Liver (tissue), 9 donors: ENCODE results near the gene SH3PXD2A. TPM values are rescaled to one million over a fixed set of nuclear protein-coding genes. Genes with fewer than 3 reads are reported as not detected.

ENCODE experiments used
- DNase-seq: peaks from one replicate; pipeline ENCODE4 v3.0.0-alpha.2; 2017; ENCODE audit warnings: low spot score
- H3K27ac ChIP-seq, 2 donors: one replicate each; pipeline ENCODE4 v1.7.0; 2013; ENCODE audit warnings: inconsistent platforms in 2 of 2, low read length in 2 of 2, control low read depth in 1 of 2, low read depth in 1 of 2, mild to moderate bottlenecking in 1 of 2
- H3K27me3 ChIP-seq, 4 donors: one replicate each; pipeline versions ENCODE4 v1.6.1 to v1.7.0; 2013; ENCODE audit warnings: low read length in 3 of 4, inconsistent platforms in 1 of 4, mild to moderate bottlenecking in 1 of 4, moderate library complexity in 1 of 4; ENCODE audit not compliant: control insufficient read depth in 4 of 4, insufficient read depth in 4 of 4
- H3K36me3 ChIP-seq, 4 donors: one replicate each; pipeline versions ENCODE4 v1.6.1 to v1.7.0; 2013; ENCODE audit warnings: low read length in 3 of 4, mild to moderate bottlenecking in 3 of 4, low read depth in 1 of 4, moderate library complexity in 1 of 4; ENCODE audit not compliant: control insufficient read depth in 4 of 4, insufficient read depth in 3 of 4
- H3K4me1 ChIP-seq, 4 donors: one replicate each; pipeline versions ENCODE4 v1.6.1 to v1.7.0; 2013; ENCODE audit warnings: low read length in 3 of 4, mild to moderate bottlenecking in 3 of 4, moderate library complexity in 1 of 4; ENCODE audit not compliant: control insufficient read depth in 4 of 4, insufficient read depth in 4 of 4
- H3K4me3 ChIP-seq, 3 donors: one replicate each; pipeline versions ENCODE4 v1.6.1 to v1.7.0; 2013; ENCODE audit warnings: low read length in 3 of 3, control low read depth in 1 of 3, low read depth in 1 of 3, mild to moderate bottlenecking in 1 of 3
- H3K9ac ChIP-seq, 2 donors: one replicate each; pipeline ENCODE4 v1.7.0; 2013; ENCODE audit warnings: low read length in 2 of 2, mild to moderate bottlenecking in 2 of 2, moderate library complexity in 2 of 2, control low read depth in 1 of 2, low read depth in 1 of 2
- H3K9me3 ChIP-seq, 4 donors: one replicate each; pipeline versions ENCODE4 v1.6.1 to v1.7.0; 2013; ENCODE audit warnings: low read length in 3 of 4; ENCODE audit not compliant: control insufficient read depth in 4 of 4
- EGR1 ChIP-seq, 2 donors: IDR thresholded peaks; 2 replicates each; pipeline ENCODE4 v1.6.1; 2016 to 2018; ENCODE audit warnings: antibody characterized with exemption in 2 of 2, low read depth in 2 of 2
- FOXA1 ChIP-seq: IDR thresholded peaks from 2 replicates; pipeline ENCODE4 v1.6.1; 2016; ENCODE audit warnings: antibody characterized with exemption
- FOXA2 ChIP-seq: IDR thresholded peaks from 2 replicates; pipeline ENCODE4 v1.6.1; 2016; ENCODE audit warnings: antibody characterized with exemption
- GABPA ChIP-seq, 2 donors: IDR thresholded peaks in 1 of 2; conservative IDR thresholded peaks in 1 of 2; 2 replicates each; pipeline ENCODE4 v1.6.1; 2016; ENCODE audit warnings: antibody characterized with exemption in 2 of 2, mild to moderate bottlenecking in 1 of 2, moderate library complexity in 1 of 2
- HNF4A ChIP-seq, 2 donors: conservative IDR thresholded peaks; 2 replicates each; pipeline ENCODE4 v1.6.1; 2016; ENCODE audit warnings: antibody characterized with exemption in 2 of 2, mild to moderate bottlenecking in 2 of 2
- HNF4G ChIP-seq: IDR thresholded peaks from 2 replicates; pipeline ENCODE4 v1.6.1; 2016; ENCODE audit warnings: antibody characterized with exemption
- NR2F2 ChIP-seq: IDR thresholded peaks from 2 replicates; pipeline ENCODE4 v1.6.1; 2016; ENCODE audit warnings: antibody characterized with exemption
- RAD21 ChIP-seq, 2 donors: IDR thresholded peaks; 2 replicates each; pipeline ENCODE4 v1.6.1; 2016; ENCODE audit warnings: antibody characterized with exemption in 2 of 2, mild to moderate bottlenecking in 2 of 2
- RXRA ChIP-seq, 2 donors: IDR thresholded peaks; 2 replicates each; pipeline ENCODE4 v1.6.1; 2017 to 2018; ENCODE audit warnings: antibody characterized with exemption in 2 of 2, mild to moderate bottlenecking in 1 of 2
- SP1 ChIP-seq: IDR thresholded peaks from 2 replicates; pipeline ENCODE4 v1.6.1; 2018; ENCODE audit warnings: antibody characterized with exemption, mild to moderate bottlenecking
- TAF1 ChIP-seq: conservative IDR thresholded peaks from 2 replicates; pipeline ENCODE4 v1.6.1; 2016; ENCODE audit warnings: antibody characterized with exemption, mild to moderate bottlenecking
- ZBTB33 ChIP-seq: IDR thresholded peaks from 2 replicates; pipeline ENCODE4 v1.6.1; 2016; ENCODE audit warnings: antibody characterized with exemption
- WGBS: extraction: QIAGEN DNeasy Blood & Tissue Kit; methylation state at CpG from one replicate; pipeline ENCODE4 v1.1.7; 2013; 5-methylcytosine and 5-hydroxymethylcytosine counted together
- polyA plus RNA-seq, 2 donors: library from polyadenylated mRNA; stranded (reverse) in 1 of 2; unstranded in 1 of 2; fragments of 200-250 nt in 1 of 2; fragments of >200 nt in 1 of 2; fragmentation: Nextera tagmentation in 1 of 2; extraction: Ambion mirVana in 1 of 2; gene quantifications; one replicate each; pipeline versions ENCODE4 v1.2.1 to v1.2.3, GENCODE V29; 2013 to 2015
- total RNA-seq, 2 donors: library from RNA; depleted of rRNA; stranded (reverse); fragments of >200 nt; gene quantifications; one replicate each; pipeline ENCODE4 v1.2.3, GENCODE V29; 2014
- TF ChIP-seq, protein P1 (sequence below): IDR thresholded peaks from 2 replicates; pipeline ENCODE4 v1.6.1; 2016; ENCODE audit warnings: antibody characterized with exemption, mild to moderate bottlenecking
- TF ChIP-seq, protein P2 (sequence below): IDR thresholded peaks from 2 replicates; pipeline ENCODE4 v1.6.1; 2016; ENCODE audit warnings: antibody characterized with exemption
- TF ChIP-seq, protein P3 (sequence below): fragments of 150-350 bp; IDR thresholded peaks from 2 replicates; pipeline ENCODE4 v1.5.1; 2017; ENCODE audit warnings: improper control_type of control experiment, low read depth, low read length; ENCODE audit not compliant: missing input control
- donor health status: healthy.
- donor health status: healthy.
- donor health status: healthy.
- donor health status: healthy.
- donor health status: healthy.

The SH3PXD2A gene
- total and polyA plus RNA-seq, 4 donors = 0.82 to 5.5 (median 3.9) TPM

DNA sequence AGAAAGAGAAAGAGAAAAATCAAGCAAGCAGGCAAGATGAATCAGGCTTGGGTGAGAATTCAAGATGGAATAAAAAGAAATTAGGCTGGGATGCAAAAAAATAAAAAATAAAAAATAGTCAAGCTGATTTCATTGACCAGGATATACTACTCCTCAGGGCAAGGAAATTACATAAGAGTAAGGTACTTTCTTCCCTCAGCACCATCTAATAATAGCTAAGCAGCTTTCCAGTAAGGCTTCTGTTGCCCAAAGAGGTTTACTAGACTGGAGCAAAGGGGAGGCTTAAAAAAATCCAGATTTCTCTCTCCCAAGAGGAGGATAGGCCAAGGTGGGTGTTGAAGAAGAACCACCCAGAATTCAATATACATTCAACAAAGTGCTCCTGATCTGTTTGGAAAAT is 268.3 kb downstream of the SH3PXD2A start:
- Histone ChIP-seq H3K9me3 (peaks cover 0 to 4% (median 0%) of the 10 kb centered on the region in 4 donors), H3K4me3 (no peak overlapping the region), H3K27ac (no peak overlapping the region), H3K4me1 (peaks cover 0 to 12% (median 7%) of the 10 kb centered on the region in 4 donors), H3K9ac (no peak overlapping the region), H3K36me3 (peaks cover 0 to 3% (median 0%) of the 10 kb centered on the region in 4 donors), H3K27me3 (no peaks in the 10 kb centered on the region)
- TF ChIP-seq, protein P1, sequence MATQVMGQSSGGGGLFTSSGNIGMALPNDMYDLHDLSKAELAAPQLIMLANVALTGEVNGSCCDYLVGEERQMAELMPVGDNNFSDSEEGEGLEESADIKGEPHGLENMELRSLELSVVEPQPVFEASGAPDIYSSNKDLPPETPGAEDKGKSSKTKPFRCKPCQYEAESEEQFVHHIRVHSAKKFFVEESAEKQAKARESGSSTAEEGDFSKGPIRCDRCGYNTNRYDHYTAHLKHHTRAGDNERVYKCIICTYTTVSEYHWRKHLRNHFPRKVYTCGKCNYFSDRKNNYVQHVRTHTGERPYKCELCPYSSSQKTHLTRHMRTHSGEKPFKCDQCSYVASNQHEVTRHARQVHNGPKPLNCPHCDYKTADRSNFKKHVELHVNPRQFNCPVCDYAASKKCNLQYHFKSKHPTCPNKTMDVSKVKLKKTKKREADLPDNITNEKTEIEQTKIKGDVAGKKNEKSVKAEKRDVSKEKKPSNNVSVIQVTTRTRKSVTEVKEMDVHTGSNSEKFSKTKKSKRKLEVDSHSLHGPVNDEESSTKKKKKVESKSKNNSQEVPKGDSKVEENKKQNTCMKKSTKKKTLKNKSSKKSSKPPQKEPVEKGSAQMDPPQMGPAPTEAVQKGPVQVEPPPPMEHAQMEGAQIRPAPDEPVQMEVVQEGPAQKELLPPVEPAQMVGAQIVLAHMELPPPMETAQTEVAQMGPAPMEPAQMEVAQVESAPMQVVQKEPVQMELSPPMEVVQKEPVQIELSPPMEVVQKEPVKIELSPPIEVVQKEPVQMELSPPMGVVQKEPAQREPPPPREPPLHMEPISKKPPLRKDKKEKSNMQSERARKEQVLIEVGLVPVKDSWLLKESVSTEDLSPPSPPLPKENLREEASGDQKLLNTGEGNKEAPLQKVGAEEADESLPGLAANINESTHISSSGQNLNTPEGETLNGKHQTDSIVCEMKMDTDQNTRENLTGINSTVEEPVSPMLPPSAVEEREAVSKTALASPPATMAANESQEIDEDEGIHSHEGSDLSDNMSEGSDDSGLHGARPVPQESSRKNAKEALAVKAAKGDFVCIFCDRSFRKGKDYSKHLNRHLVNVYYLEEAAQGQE = no peak
- TF ChIP-seq FOXA1 (no peak), FOXA2 (no peak), TAF1 (no peak), SP1 (no peak), HNF4G (no peak), HNF4A (conservative IDR thresholded peaks at IDR 0.05) (no peak), ZBTB33 (no peak), NR2F2 (no peak), GABPA (IDR thresholded peaks at IDR 0.05 in 1 of 2, conservative IDR thresholded peaks at IDR 0.05 in 1 of 2) (no peak), EGR1 (IDR thresholded peaks at IDR 0.05; ENCODE audit: low read depth in 2 of 2) (no peak), RAD21 (IDR thresholded peaks at IDR 0.05) (no peak)
- TF ChIP-seq, protein P2, sequence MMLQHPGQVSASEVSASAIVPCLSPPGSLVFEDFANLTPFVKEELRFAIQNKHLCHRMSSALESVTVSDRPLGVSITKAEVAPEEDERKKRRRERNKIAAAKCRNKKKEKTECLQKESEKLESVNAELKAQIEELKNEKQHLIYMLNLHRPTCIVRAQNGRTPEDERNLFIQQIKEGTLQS = no peak
- TF ChIP-seq, protein P3, sequence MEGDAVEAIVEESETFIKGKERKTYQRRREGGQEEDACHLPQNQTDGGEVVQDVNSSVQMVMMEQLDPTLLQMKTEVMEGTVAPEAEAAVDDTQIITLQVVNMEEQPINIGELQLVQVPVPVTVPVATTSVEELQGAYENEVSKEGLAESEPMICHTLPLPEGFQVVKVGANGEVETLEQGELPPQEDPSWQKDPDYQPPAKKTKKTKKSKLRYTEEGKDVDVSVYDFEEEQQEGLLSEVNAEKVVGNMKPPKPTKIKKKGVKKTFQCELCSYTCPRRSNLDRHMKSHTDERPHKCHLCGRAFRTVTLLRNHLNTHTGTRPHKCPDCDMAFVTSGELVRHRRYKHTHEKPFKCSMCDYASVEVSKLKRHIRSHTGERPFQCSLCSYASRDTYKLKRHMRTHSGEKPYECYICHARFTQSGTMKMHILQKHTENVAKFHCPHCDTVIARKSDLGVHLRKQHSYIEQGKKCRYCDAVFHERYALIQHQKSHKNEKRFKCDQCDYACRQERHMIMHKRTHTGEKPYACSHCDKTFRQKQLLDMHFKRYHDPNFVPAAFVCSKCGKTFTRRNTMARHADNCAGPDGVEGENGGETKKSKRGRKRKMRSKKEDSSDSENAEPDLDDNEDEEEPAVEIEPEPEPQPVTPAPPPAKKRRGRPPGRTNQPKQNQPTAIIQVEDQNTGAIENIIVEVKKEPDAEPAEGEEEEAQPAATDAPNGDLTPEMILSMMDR = no peak
- no peak for DNase-seq

GRCh38 chr10:103585011-103585405 is 270.4 kb downstream of the SH3PXD2A start:
- Histone ChIP-seq H3K9me3 (peaks cover 0 to 4% (median 0%) of the 10 kb centered on the region in 4 donors), H3K4me3 (peak overlapping the region in 1 of 3 donors; percentile 42), H3K36me3 (peaks cover 0 to 3% (median 0%) of the 10 kb centered on the region in 4 donors), H3K4me1 (peaks cover 0 to 12% (median 7%) of the 10 kb centered on the region in 4 donors), H3K27me3 (no peaks in the 10 kb centered on the region), H3K27ac (no peak overlapping the region), H3K9ac (no peak overlapping the region)
- TF ChIP-seq HNF4G (no peak), FOXA1 (no peak), RXRA (IDR thresholded peaks at IDR 0.05) (no peak), GABPA (IDR thresholded peaks at IDR 0.05 in 1 of 2, conservative IDR thresholded peaks at IDR 0.05 in 1 of 2) (no peak)
- WGBS = 76% methylated on average over 32 of the region's 32 CpGs
- no peak for DNase-seq
